SK-N-SH treated with all-trans-retinoic acid at 6 μM for 48 hours (cell line): ENCODE results near the gene PRSS21.

Source experiments
- ATAC-seq: fragments of 200-7000 bp; cut with Tn5 transposase; 3 replicates; pipeline ENCODE4 v1.9.1; 2020; ENCODE audit warnings: mild to moderate bottlenecking, moderate library complexity
- ARNTL ChIP-seq: fragments of 450-650 bp; formaldehyde crosslinking; IDR thresholded peaks from 2 replicates; pipeline ENCODE4 v1.5.0; 2020; ENCODE audit warnings: low read depth, mild to moderate bottlenecking, moderate library complexity, borderline replicate concordance
- CREB5 ChIP-seq: fragments of 250-450 bp; sonication (Bioruptor Pico); IDR thresholded peaks from 2 replicates; pipeline ENCODE4 v1.5.1; 2020; ENCODE audit warnings: low read depth, mild to moderate bottlenecking, moderate library complexity
- CSDC2 ChIP-seq: fragments of 250-450 bp; sonication (Bioruptor Pico); IDR thresholded peaks from 2 replicates; pipeline ENCODE4 v1.5.0; 2020; ENCODE audit warnings: mild to moderate bottlenecking, moderate library complexity
- GLIS3 ChIP-seq: fragments of 250-450 bp; sonication (Bioruptor Pico); IDR thresholded peaks from 2 replicates; pipeline ENCODE4 v1.5.0; 2020; ENCODE audit warnings: mild to moderate bottlenecking, moderate library complexity
- ISL1 ChIP-seq: fragments of 250-450 bp; sonication (Bioruptor Pico); IDR thresholded peaks from 2 replicates; pipeline ENCODE4 v2.1.2; 2022; ENCODE audit warnings: mild to moderate bottlenecking, moderate library complexity
- OSR1 ChIP-seq: fragments of 250-450 bp; sonication (Bioruptor Pico); IDR thresholded peaks from 2 replicates; pipeline ENCODE4 v1.8.0; 2022; ENCODE audit warnings: moderate library complexity, mild to moderate bottlenecking, inconsistent platforms
- POU6F1 ChIP-seq: fragments of 250-450 bp; sonication (Bioruptor Pico); IDR thresholded peaks from 2 replicates; pipeline ENCODE4 v1.8.0; 2021; ENCODE audit warnings: low read depth, mild to moderate bottlenecking, moderate library complexity, borderline replicate concordance
- PPARA ChIP-seq: fragments of 250-450 bp; sonication (Bioruptor Pico); IDR thresholded peaks from 2 replicates; pipeline ENCODE4 v1.5.0; 2020; ENCODE audit warnings: mild to moderate bottlenecking, borderline replicate concordance
- RARB ChIP-seq: fragments of 250-450 bp; sonication (Bioruptor Pico); IDR thresholded peaks from 2 replicates; pipeline ENCODE4 v1.8.0; 2021; ENCODE audit warnings: mild to moderate bottlenecking, moderate library complexity
- SNAI2 ChIP-seq: fragments of 250-450 bp; sonication (Bioruptor Pico); IDR thresholded peaks from 2 replicates; pipeline ENCODE4 v1.5.0; 2020; ENCODE audit warnings: mild to moderate bottlenecking, moderate library complexity
- ZC3H10 ChIP-seq: fragments of 250-450 bp; sonication (Bioruptor Pico); IDR thresholded peaks from 2 replicates; pipeline ENCODE4 v1.5.1; 2021; ENCODE audit warnings: mild to moderate bottlenecking, moderate library complexity
- ZFP3 ChIP-seq: fragments of 250-450 bp; sonication (Bioruptor Pico); IDR thresholded peaks from 2 replicates; pipeline ENCODE4 v1.5.0; 2020; ENCODE audit warnings: mild to moderate bottlenecking, moderate library complexity
- ZFP30 ChIP-seq: fragments of 450-650 bp; formaldehyde crosslinking; IDR thresholded peaks from 2 replicates; pipeline ENCODE4 v1.5.0; 2022; ENCODE audit warnings: mild to moderate bottlenecking, moderate library complexity
- ZNF8 ChIP-seq: fragments of 450-650 bp; formaldehyde crosslinking; IDR thresholded peaks from 2 replicates; pipeline ENCODE4 v1.5.0; 2020; ENCODE audit warnings: mild to moderate bottlenecking, moderate library complexity
- TF ChIP-seq, protein P1 (sequence below): fragments of 250-450 bp; sonication (Bioruptor Pico); IDR thresholded peaks from 2 replicates; pipeline ENCODE4 v1.5.0; 2020; ENCODE audit warnings: mild to moderate bottlenecking, moderate library complexity
- TF ChIP-seq, protein P2 (sequence below): fragments of 250-450 bp; sonication (Bioruptor Pico); IDR thresholded peaks from 2 replicates; pipeline ENCODE4 v1.8.0; 2020; ENCODE audit warnings: mild to moderate bottlenecking, moderate library complexity, borderline replicate concordance

The PRSS21 gene

GRCh38 chr16:2841606-2842339 lies 24.7 kb downstream of the PRSS21 start:
- no peak for ATAC-seq
- TF ChIP-seq, protein P1, sequence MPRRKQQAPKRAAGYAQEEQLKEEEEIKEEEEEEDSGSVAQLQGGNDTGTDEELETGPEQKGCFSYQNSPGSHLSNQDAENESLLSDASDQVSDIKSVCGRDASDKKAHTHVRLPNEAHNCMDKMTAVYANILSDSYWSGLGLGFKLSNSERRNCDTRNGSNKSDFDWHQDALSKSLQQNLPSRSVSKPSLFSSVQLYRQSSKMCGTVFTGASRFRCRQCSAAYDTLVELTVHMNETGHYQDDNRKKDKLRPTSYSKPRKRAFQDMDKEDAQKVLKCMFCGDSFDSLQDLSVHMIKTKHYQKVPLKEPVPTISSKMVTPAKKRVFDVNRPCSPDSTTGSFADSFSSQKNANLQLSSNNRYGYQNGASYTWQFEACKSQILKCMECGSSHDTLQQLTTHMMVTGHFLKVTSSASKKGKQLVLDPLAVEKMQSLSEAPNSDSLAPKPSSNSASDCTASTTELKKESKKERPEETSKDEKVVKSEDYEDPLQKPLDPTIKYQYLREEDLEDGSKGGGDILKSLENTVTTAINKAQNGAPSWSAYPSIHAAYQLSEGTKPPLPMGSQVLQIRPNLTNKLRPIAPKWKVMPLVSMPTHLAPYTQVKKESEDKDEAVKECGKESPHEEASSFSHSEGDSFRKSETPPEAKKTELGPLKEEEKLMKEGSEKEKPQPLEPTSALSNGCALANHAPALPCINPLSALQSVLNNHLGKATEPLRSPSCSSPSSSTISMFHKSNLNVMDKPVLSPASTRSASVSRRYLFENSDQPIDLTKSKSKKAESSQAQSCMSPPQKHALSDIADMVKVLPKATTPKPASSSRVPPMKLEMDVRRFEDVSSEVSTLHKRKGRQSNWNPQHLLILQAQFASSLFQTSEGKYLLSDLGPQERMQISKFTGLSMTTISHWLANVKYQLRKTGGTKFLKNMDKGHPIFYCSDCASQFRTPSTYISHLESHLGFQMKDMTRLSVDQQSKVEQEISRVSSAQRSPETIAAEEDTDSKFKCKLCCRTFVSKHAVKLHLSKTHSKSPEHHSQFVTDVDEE (CRISPR knock-in tag) = no peak
- no peak for TF ChIP-seq OSR1 (CRISPR knock-in tag)

DNA sequence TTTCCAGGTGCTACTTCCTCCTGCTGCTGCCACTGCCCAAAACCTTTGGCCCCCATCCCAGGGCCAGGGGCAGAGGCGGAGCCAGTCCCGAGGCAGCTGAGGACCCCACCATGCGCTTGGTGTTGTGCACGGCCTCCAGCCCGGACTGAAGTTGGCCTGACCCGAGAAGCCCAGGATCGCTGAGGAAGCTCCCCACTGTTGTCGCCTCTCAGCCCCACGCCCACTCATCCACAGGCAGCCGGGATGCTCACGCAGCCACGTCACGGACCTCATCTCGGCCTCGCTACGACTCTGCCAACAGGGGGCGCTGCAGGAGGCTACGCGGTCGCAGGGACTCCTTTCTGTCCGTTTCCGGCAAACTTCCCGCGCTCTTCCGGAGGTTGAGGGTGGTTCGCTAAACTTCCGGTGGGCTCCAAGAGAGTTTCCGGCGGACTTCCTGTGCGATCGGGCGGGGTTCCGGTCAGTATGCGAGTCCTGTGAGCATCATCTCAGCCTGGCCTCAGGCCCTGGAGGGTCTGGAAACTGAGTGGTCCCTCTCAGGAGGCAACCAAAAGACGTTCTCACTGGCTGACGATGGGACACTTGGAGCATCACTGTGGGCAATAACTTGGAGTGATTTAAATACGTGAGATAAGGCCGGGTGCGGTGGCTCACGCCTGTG lies 25.4 kb downstream of the PRSS21 start:
- ATAC-seq = no peak
- TF ChIP-seq ZC3H10 (CRISPR knock-in tag) (no peak), GLIS3 (CRISPR knock-in tag) (no peak), PPARA (CRISPR knock-in tag) (no peak), RARB (no peak), CREB5 (CRISPR knock-in tag) (no peak), ISL1 (no peak), ZFP3 (CRISPR knock-in tag) (no peak)
- TF ChIP-seq, protein P2, sequence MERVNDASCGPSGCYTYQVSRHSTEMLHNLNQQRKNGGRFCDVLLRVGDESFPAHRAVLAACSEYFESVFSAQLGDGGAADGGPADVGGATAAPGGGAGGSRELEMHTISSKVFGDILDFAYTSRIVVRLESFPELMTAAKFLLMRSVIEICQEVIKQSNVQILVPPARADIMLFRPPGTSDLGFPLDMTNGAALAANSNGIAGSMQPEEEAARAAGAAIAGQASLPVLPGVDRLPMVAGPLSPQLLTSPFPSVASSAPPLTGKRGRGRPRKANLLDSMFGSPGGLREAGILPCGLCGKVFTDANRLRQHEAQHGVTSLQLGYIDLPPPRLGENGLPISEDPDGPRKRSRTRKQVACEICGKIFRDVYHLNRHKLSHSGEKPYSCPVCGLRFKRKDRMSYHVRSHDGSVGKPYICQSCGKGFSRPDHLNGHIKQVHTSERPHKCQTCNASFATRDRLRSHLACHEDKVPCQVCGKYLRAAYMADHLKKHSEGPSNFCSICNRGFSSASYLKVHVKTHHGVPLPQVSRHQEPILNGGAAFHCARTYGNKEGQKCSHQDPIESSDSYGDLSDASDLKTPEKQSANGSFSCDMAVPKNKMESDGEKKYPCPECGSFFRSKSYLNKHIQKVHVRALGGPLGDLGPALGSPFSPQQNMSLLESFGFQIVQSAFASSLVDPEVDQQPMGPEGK (CRISPR knock-in tag) = no peak

DNA sequence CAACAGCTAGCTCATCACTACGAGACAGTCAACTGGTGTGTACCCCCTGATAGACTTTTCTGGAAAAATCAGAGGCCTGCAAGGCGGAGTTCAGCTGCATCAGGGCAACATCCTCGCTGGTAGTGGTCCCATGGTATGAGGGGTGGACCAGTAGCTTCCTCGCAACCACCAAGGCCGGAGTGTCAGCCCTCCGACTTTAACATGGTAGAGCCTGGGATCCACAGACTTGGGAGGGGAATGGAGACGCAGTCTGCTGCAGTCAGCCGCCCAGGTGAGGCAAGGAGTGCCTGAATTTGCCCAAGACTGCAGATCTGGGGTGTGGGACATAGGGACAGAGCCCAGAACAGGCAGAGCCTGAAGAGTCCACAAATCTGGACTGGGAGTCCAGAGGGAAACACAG lies 26.5 kb downstream of the PRSS21 start:
- no peak for ATAC-seq
- TF ChIP-seq ZNF8 (CRISPR knock-in tag) (no peak), ZFP30 (CRISPR knock-in tag) (no peak)

- no peak for ATAC-seq
- TF ChIP-seq POU6F1 (CRISPR knock-in tag) (no peak), CREB5 (CRISPR knock-in tag) (no peak)
Measured at GRCh38 chr16:2845116-2845515, 28.1 kb downstream of the PRSS21 start.

DNA sequence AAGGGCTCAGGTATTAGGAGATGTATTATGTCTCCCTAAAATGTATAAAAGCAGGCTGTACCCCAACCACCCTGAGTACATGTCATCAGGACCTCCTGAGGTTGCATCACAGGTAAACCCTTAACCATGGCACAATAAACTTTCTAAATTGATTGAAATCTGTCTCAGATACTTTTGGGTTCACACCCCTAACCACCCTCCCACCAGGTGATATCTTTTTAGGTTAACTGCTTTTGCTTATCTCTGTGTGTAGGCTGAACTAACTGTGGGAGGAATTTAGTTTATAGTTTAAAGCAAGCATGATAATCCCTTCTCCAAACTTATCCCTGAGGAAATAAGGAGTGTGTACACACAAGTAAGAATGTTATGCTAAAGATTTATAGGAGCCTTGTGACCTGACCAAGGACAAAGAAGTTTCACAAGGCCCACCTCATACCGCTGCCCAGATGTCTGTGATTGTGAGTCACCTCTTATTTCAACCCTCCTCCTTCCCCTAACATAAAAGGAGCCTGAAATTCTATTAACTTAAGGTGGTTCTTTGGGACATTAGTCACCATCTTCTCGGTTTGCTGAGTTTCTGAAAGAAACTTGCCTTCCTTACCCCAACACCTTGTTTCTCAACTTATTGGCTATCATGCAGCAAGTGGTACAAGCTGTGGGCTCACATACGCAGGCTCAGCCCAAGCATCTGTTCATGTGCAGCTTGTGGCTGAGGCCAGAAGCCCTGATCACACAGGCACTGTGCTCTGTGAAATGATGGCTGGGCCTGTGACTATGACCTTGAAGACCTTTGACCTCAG lies 29.7 kb downstream of the PRSS21 start:
- ATAC-seq = no peak
- TF ChIP-seq CREB5 (CRISPR knock-in tag) = no peak
- TF ChIP-seq ZFP30 (CRISPR knock-in tag) = no peak
- TF ChIP-seq ISL1 = no peak
- TF ChIP-seq CSDC2 (CRISPR knock-in tag) = no peak
- TF ChIP-seq ARNTL = no peak
- TF ChIP-seq SNAI2 (CRISPR knock-in tag) = no peak
